HG03175 (cell line): ENCODE data around the gene TBC1D21.

ENCODE experiments used
- ATAC-seq: cut with Tn5 transposase; IDR thresholded peaks from one replicate; pipeline ENCODE4 v1.9.1; 2021; ENCODE audit warnings: mild to moderate bottlenecking, moderate library complexity; ENCODE audit not compliant: unreplicated experiment

TBC1D21 gene

DNA sequence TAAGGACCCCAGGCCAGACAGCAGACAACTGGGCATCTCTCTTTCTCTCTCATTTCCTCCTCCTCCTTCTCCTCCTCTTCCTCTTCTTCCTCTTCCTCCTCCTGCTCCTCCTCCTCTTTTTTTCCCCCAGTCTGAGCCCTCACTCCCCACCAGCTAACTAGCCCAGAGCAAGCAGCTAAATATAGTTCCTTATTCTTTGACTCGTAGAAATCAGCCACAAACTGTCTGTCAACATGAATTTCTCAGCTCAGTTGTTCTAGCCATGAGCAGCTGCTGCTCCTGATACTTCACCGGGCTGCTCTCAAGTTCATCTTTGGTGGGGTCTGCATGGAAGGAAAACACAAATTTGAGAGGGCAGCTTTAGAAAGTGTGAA lies 33.7 kb downstream of the TBC1D21 start:
- no peak for ATAC-seq

DNA sequence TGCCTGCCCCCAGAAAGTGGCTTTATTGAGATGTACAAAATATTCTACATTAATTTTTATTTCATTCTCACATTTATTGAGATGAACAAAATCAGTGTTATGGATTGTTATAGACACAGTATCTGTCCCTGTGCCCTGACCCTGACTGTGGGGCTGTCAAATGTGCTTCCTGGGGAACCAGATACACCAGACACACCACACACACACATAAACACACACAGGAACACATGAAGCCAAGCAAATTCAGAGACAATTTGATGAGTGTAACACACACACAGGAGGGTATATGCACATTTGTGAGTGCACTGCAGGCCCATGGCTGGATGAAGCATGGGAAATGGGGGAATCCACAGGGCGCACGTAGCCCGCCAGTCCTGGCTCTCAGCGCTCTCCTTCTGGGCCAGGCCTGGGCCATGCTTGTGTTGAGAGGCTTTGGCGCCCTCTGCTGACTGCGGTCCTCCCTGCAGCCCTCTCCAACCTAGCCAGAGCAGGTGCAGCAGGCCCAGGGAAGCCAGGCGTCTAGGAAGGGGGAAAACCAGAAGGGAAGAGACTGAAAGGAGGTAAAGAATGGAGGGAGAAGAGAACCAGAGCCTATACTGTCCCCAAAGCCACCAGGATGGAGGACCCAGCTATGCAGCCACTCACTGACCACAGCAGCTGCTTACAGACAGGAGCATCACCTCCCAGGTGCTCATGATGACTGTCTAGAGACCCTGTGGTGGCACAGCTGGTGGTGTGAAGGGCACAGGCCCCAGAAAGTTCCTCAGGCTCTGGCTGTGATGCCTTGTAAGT lies 34.9 kb downstream of the TBC1D21 start:
- peak; percentile 75 for ATAC-seq

DNA sequence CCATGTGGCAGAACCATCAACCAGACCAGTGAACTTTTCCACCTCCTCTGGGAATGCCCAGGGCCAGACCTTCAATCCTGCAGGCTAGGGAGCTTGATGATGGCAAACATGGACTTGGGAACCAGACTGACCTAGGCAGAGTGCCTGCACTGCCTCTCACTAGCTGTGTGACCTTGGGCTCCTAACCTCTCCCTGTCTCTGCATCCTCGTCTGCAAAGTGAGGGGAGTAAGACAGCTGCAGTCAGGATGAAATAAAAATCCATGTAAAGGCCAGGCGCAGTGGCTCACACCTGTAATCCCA lies 35.4 kb downstream of the TBC1D21 start:
- ATAC-seq, result no peak

- no peak for ATAC-seq
Measured at GRCh38 chr15:73909651-73910050, 36.3 kb downstream of the TBC1D21 start.

DNA sequence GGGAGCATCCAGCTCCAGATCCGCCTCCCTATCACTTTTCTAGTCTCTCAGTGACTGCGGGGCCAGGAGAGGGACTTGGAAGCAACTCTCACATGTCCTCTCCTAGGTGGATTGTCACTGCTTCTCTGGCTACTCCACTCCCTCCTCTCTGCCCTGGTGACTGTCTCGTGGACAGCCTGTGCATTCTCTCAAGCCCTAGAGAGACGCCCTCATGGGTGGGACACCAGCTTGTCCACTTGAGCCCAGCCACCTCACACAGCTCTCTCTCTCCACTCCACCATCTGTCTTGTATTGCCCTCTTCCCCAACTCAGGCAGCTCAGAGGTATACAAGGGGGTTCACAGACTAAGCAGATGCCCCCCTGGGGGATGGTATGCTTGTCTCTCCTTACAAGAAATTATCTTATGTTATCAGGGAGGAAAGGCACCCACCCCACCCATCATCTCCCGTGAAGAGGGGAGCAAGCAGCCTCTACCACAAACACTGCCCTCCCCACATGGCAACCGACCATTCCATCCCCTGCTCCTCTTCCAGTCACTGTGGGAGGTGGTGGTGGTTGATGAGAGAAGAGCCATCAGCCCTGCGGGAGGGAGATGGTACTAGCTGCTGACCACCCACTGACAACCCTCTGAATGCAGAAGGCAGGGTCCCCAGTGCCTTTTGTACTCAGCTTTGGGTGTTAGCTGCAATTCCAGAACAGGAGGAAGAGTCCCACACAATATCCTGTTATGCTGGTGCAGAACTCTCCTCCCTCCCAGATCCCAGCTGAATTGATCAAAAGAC lies 37.3 kb downstream of the TBC1D21 start:
- ATAC-seq, result no peak

DNA sequence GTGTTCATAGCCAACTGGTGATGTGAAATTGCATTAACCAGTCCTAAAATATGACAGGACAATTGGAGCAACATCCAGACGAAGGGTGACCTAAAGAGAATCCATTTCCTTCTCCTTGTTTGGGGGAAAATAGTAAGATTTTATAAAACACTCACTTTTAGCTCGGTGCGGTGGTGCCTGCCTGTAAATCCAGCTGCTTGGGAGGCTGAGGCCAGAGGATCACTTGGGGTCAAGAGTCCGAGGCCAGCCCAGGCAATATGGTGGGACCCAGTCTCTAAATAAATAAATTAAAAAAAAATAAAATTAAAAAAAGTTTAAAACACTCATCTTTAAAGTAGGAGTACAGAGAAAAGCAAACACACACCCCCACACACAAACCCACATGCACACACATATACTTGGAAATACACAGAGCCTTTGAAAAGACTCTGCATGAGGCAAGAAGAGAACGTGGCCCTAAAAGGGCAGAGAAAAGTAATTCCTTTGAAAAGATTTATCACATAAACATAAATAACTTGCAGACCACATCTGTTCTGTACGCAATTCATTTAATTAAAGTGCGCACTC lies 38.7 kb downstream of the TBC1D21 start:
- no peak for ATAC-seq

DNA sequence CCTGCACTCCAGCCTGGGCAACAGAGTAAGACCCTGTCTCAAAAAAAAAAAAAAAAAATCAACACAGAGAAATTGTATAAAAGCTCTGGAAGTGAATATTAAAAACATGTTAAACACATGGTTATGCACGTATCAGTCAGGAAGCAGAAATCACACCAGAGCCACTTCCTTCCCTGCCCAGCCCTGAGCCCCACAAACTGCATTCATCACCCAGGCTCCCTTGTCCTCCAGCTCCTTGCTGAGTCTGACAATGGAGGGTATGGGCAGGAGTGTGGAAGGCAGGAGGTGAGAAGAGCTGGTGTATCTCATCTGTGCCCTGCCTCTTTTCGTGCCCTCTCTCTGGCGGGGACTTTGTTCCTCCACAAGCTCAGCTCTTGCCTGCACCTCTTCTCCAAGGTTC lies 40.8 kb downstream of the TBC1D21 start:
- no peak for ATAC-seq

- no peak for ATAC-seq
Measured at GRCh38 chr15:73915082-73915481, 41.7 kb downstream of the TBC1D21 start.

GRCh38 chr15:73918784-73919183 lies 45.4 kb downstream of the TBC1D21 start:
- no peak for ATAC-seq

GRCh38 chr15:73919706-73920105 lies 46.3 kb downstream of the TBC1D21 start:
- no peak for ATAC-seq

GRCh38 chr15:73921254-73921925 lies 48.0 kb downstream of the TBC1D21 start:
- ATAC-seq, result no peak

DNA sequence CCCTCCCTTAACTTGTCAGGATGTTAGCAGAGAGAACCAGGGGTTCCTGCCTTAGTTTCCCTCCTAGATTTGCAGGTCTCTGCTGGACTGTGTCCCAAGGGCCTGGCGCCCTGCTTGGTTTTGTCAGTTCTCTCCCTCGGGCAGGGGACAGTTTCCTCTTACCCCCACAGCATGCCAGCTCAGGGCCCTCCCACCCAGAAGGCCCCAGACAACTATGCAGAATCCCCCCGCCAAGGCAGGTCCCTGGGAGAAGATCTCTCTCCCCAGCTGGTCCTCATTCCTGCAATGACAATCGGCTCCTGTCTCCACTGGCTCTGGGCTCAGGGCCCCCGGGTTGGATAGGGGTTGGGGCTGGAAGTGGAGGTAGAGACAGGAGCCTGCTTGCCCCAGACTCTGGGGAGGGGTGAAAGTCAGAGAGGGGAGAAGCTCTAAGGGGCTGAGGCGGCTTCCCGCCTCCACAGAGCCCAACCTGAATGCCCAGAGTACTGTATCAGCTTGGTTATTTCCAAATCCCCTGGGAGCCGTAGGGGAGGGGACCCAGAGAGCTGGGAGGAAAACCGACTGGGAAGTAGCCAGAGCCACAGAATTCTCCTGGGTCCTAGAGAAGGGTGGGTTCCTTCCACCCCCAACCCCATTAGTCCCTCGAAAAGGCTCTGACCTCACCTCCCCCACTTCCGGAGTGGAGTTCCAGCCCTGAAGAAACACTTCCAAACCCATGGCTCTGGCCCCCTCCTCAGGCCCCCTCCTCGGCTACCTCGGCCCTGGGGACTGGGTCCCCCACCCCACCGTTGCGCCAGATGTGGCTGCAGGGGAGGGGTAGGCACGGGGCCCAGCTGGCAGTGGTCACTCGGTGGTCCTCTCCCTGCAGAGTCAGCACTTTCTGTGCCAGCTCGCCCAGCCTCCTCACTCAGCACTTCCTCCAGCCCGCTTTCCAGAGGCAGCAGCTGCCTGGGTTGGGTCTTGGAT lies 49.1 kb downstream of the TBC1D21 start:
- no peak for ATAC-seq

DNA sequence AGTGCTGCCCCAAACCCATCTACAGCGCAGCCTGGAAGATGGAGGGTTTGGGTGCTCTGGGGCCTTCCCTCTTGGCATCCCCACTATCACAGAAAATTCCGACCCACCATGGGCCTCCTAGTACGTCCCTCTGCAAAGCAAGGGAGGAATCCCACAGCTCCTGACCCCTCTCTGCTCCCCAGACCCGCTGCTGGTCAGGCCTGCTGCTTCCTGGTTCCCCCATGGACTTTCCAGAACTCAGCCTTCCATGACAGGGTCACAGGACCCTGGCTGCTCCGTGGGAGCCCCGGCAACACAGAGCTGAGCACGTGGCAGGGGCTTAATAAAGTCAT lies 49.8 kb downstream of the TBC1D21 start:
- ATAC-seq, result no peak

DNA sequence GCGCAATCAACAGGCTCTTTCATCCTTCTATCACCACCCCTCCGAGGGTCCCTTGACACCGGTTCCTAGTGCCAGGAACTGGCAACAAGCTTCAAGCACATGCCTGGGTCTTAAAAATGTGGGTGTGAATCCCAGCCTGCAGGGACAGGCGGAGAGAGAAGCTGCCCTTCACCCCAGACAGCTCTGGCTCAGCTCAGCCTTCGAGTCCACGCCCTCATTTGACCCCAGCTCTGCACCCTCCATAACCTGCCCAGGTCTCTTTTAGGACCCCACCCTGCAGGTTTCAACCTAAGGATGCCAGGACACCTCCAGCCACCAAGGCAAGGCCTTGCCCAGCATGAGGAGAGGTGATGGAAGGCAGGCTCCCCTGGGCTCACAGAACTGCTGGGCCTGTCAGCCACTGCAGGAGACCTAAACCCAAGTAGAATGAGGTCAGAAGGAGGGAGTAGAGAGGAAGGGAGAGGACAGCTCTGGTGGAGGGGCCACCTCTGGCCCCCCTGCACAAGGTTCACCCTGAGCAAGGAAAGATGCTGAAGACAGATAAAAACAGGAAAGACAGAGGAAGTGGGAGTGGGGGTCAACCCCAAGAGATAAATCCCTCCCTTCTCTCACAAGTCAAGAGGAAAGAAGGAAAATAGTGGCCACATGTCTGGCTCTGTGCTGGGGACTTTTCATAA lies 50.3 kb downstream of the TBC1D21 start:
- no peak for ATAC-seq

DNA sequence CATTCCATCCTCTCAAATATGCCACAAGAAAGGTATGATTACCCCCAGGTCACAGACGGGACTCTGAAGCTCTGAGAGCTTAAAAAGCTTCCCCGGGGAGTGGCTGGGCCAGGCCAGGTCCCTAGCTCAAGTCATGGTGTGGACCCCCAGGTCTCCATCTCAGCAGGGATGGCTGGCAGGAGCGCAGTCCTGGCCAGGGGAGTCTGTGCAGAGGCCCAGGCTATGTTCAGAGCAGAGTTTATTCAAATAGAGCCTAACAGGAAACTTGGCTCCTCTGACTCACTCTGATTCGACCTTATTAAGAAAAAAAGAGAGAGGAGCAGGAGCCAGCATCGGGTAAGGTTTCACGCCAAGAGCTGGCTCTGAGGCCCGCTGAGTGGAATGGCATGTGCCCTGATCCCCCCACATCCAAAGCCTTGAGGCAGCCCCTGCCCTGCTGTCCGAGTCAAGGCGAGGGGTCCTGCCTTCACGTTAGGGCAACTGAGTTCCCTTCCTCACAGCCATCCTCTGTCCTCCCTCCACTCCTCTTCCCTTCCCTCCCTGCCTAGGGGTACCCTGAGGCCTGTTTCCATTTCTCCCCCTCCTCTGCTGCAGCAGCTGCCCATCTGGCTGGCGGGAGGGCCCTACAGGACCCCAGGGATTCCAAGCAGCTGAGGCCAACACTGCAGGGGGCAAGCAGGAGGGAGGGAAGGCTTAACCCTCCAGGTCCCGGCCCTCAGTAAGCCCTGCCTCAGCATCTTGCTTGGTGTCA lies 51.0 kb downstream of the TBC1D21 start:
- ATAC-seq, result no peak

DNA sequence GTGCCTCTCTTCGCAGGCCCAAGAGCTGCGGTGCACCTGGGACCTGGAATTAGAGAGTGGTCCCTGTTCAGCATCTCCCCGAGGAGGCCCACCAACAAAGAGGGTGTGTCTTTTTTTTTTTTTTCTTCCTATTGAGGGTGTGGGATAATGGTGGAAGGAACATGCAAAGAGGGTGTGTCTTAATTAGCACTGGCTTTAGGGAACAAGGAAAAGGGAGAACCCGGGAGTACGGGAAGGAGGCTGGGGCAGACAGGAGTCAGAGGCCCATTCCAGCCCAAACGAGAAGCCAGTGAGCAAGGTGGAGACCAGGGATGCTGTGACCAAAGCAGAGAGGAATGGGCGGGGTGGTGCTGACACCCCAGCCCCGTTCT lies 52.5 kb downstream of the TBC1D21 start:
- no peak for ATAC-seq

GRCh38 chr15:73926219-73927002 lies 53.0 kb downstream of the TBC1D21 start, which contains the start of gene LOXL1:
TSS of gene LOXL1 (plus strand) at chr15:73926462. CDS start at chr15:73926784, 322 bp downstream.
- ATAC-seq, result no peak

- no peak for ATAC-seq
Measured at GRCh38 chr15:73927003-73927475, 53.7 kb downstream of the TBC1D21 start.
